ENCODE data around the gene SCGB1C1. TPM values are rescaled to one million over a fixed set of nuclear protein-coding genes. Genes with fewer than 3 reads are reported as not detected.

The SCGB1C1 gene
- total and polyA plus RNA-seq, 9 of the 15 experiments (the other 6 are each of a cell fraction or from before 2014, with no cell fraction given), result not detected

- 0 out of 2 replicates have a peak, but pooled peaks have one; percentile 57 for TF ChIP-seq RERE (CRISPR knock-in tag; IDR thresholded peaks at IDR 0.05; ENCODE audit: borderline replicate concordance)
- no peak for TF ChIP-seq SOX6 (IDR thresholded peaks at IDR 0.05)
- TF ChIP-seq POLR2AphosphoS2 (IDR thresholded peaks at IDR 0.05; ENCODE audit: low read length), result peak; percentile 40; the same call in 1 of the 2 replicates
- no peak for TF ChIP-seq FOXA3 (CRISPR knock-in tag; conservative IDR thresholded peaks at IDR 0.05 in 1 of 2, IDR thresholded peaks at IDR 0.05 in 1 of 2)
- TF ChIP-seq ZNF143 (CRISPR knock-in tag; IDR thresholded peaks at IDR 0.05), result peak; percentile 82
- peak; percentile 84; the same call in 1 of the 2 replicates for TF ChIP-seq KAT7 (CRISPR knock-in tag; IDR thresholded peaks at IDR 0.05; ENCODE audit: borderline replicate concordance)
- no peak for TF ChIP-seq ZNF224 (CRISPR knock-in tag; IDR thresholded peaks at IDR 0.05)
- TF ChIP-seq ZNF274 (IDR thresholded peaks at IDR 0.05; ENCODE audit: borderline replicate concordance, low read depth, low read length), result no peak
- TF ChIP-seq CEBPZ (IDR thresholded peaks at IDR 0.05; ENCODE audit: borderline replicate concordance, low read depth, low read length), result no peak
- TF ChIP-seq AFF4 (CRISPR knock-in tag; IDR thresholded peaks at IDR 0.05), result no peak
- no peak for TF ChIP-seq RHOXF2B (CRISPR knock-in tag; conservative IDR thresholded peaks at IDR 0.05)
Observed at GRCh38 chr11:236774-237767, 44.2 kb downstream of the SCGB1C1 start, which contains the start of gene PSMD13 (continued).

Measured in K562 (cell line).